ENCODE results near the gene OR2W3.

OR2W3 gene

GRCh38 chr1:247895163-247895637 lies at the start of gene OR2W3:
OR2W3 (plus strand) TSS chr1:247895587; CDS start chr1:247895587, 0 bp downstream.
- DNase-seq = no peak

GRCh38 chr1:247845693-247846017 lies 49.7 kb upstream of the OR2W3 start:
- no peak for DNase-seq

- no peak for DNase-seq
Measured at GRCh38 chr1:247848346-247848745, 47.0 kb upstream of the OR2W3 start.

GRCh38 chr1:247849616-247850015 lies 45.8 kb upstream of the OR2W3 start:
- DNase-seq = no peak

- no peak for DNase-seq
Measured at GRCh38 chr1:247854899-247855545, 40.4 kb upstream of the OR2W3 start.

GRCh38 chr1:247855911-247856310 lies 39.5 kb upstream of the OR2W3 start:
- no peak for DNase-seq

GRCh38 chr1:247857069-247857984 lies 38.1 kb upstream of the OR2W3 start, which contains the start of gene TRIM58:
TRIM58 (plus strand) TSS chr1:247857187; CDS start chr1:247857247, 60 bp downstream.
- no peak for DNase-seq

- no peak for DNase-seq
Measured at GRCh38 chr1:247857985-247858619, 37.3 kb upstream of the OR2W3 start.

- DNase-seq = no peak
Measured at GRCh38 chr1:247862756-247863155, 32.6 kb upstream of the OR2W3 start.

- no peak for DNase-seq
Measured at GRCh38 chr1:247864644-247865043, 30.7 kb upstream of the OR2W3 start.

GRCh38 chr1:247865416-247865815 lies 30.0 kb upstream of the OR2W3 start:
- no peak for DNase-seq

- no peak for DNase-seq
Measured at GRCh38 chr1:247883346-247883745, 12.0 kb upstream of the OR2W3 start.

- no peak for DNase-seq
Measured at GRCh38 chr1:247884797-247885413, 10.5 kb upstream of the OR2W3 start.

GRCh38 chr1:247895976-247896375 lies 589 bp downstream of the OR2W3 start:
- DNase-seq = no peak

GRCh38 chr1:247904122-247904521 lies 8.7 kb downstream of the OR2W3 start:
- no peak for DNase-seq

GRCh38 chr1:247905181-247905580 lies 9.8 kb downstream of the OR2W3 start:
- DNase-seq = no peak

GRCh38 chr1:247905910-247906503 lies 10.6 kb downstream of the OR2W3 start:
- DNase-seq = no peak

- no peak for DNase-seq
Measured at GRCh38 chr1:247906504-247907047, 11.2 kb downstream of the OR2W3 start.

- no peak for DNase-seq
Measured at GRCh38 chr1:247908766-247909165, 13.4 kb downstream of the OR2W3 start.

- no peak for DNase-seq
Measured at GRCh38 chr1:247913786-247914185, 18.4 kb downstream of the OR2W3 start.

GRCh38 chr1:247914941-247915662 lies 19.7 kb downstream of the OR2W3 start:
- no peak for DNase-seq

- no peak for DNase-seq
Measured at GRCh38 chr1:247919952-247920351, 24.6 kb downstream of the OR2W3 start, which contains the start of gene OR2T8. OR2T8 (plus strand) TSS chr1:247920252; CDS start chr1:247921018, 766 bp downstream.
